ENCODE results near the gene ARL13A. TPM values are rescaled to one million over a fixed set of nuclear protein-coding genes. Genes with fewer than 3 reads are reported as not detected.

ARL13A gene
- total and polyA plus RNA-seq, 2 of the 13 experiments (the other 11 are each of a cell fraction or from before 2014, with no cell fraction given) = not detected

- no peak for TF ChIP-seq SYNCRIP (IDR thresholded peaks at IDR 0.05; ENCODE audit: insufficient read depth, low read depth, low read length)
- no peak for TF ChIP-seq HNF1B (CRISPR knock-in tag; IDR thresholded peaks at IDR 0.05)
- TF ChIP-seq MLXIP (CRISPR knock-in tag; IDR thresholded peaks at IDR 0.05; ENCODE audit: borderline replicate concordance) = no peak
- TF ChIP-seq PAF1 (CRISPR knock-in tag; IDR thresholded peaks at IDR 0.05) = no peak
- no peak for TF ChIP-seq SMAD1 (CRISPR knock-in tag; IDR thresholded peaks at IDR 0.05; ENCODE audit: borderline replicate concordance, low read depth)
- TF ChIP-seq KDM1A (CRISPR knock-in tag; IDR thresholded peaks at IDR 0.05) = no peak
- TF ChIP-seq HDAC2 (CRISPR knock-in tag; IDR thresholded peaks at IDR 0.05) = no peak
- TF ChIP-seq PREB (CRISPR knock-in tag; IDR thresholded peaks at IDR 0.05) = no peak
These were observed 23.1 kb upstream of the ARL13A start (continued) for GRCh38 chrX:100946299-100946927.
